Measurements from ENCODE around the gene LINC00237.

The LINC00237 gene

GRCh38 chr20:21136015-21136732, 30.0 kb upstream of the LINC00237 start:
- H3K27me3 ChIP-seq (ENCODE audit: low read depth, low read length), result no peaks in the 10 kb centered on the region
- no peaks in the 10 kb centered on the region for H3K79me2 ChIP-seq (ENCODE audit: low read length)
- H3K27ac ChIP-seq (ENCODE audit: low read length), result no peak overlapping the region
- H4K20me1 ChIP-seq (ENCODE audit: insufficient read depth, low read length), result no peaks in the 10 kb centered on the region
- no peak overlapping the region for H3K4me2 ChIP-seq (ENCODE audit: low read length)
- H3K4me1 ChIP-seq (ENCODE audit: low read length), result no peaks in the 10 kb centered on the region
- H3K4me3 ChIP-seq (ENCODE audit: low read length), result no peak overlapping the region
- TF ChIP-seq CTCF (IDR thresholded peaks at IDR 0.05; ENCODE audit: low read depth, low read length) (no peak), EZH2phosphoT487 (IDR thresholded peaks at IDR 0.05; ENCODE audit: low read depth) (no peak)
- H2AFZ ChIP-seq (ENCODE audit: low read depth, low read length), result no peak overlapping the region
- H3K9me3 ChIP-seq (ENCODE audit: insufficient read depth, low read length), result no peaks in the 10 kb centered on the region
- H3K9ac ChIP-seq (ENCODE audit: low read length), result no peak overlapping the region
- H3K36me3 ChIP-seq (replicated peaks; ENCODE audit: low read depth, low read length), result no peaks in the 10 kb centered on the region

GRCh38 chr20:21134883-21135493, 28.8 kb upstream of the LINC00237 start:
- Histone ChIP-seq H3K9me3 (ENCODE audit: insufficient read depth, low read length) (no peaks in the 10 kb centered on the region), H2AFZ (ENCODE audit: low read depth, low read length) (no peak overlapping the region), H3K4me2 (ENCODE audit: low read length) (no peak overlapping the region), H4K20me1 (ENCODE audit: insufficient read depth, low read length) (no peaks in the 10 kb centered on the region), H3K4me1 (ENCODE audit: low read length) (no peaks in the 10 kb centered on the region), H3K4me3 (ENCODE audit: low read length) (no peak overlapping the region), H3K79me2 (ENCODE audit: low read length) (no peaks in the 10 kb centered on the region), H3K27me3 (ENCODE audit: low read depth, low read length) (no peaks in the 10 kb centered on the region), H3K36me3 (replicated peaks; ENCODE audit: low read depth, low read length) (no peaks in the 10 kb centered on the region), H3K27ac (ENCODE audit: low read length) (no peak overlapping the region), H3K9ac (ENCODE audit: low read length) (no peak overlapping the region)
- TF ChIP-seq EZH2phosphoT487 (IDR thresholded peaks at IDR 0.05; ENCODE audit: low read depth), result no peak
- no peak for TF ChIP-seq CTCF (IDR thresholded peaks at IDR 0.05; ENCODE audit: low read depth, low read length)

GRCh38 chr20:21133917-21134622, 27.9 kb upstream of the LINC00237 start:
- H3K27me3 ChIP-seq (ENCODE audit: low read depth, low read length), result no peaks in the 10 kb centered on the region
- no peak for TF ChIP-seq EZH2phosphoT487 (IDR thresholded peaks at IDR 0.05; ENCODE audit: low read depth)
- TF ChIP-seq CTCF (IDR thresholded peaks at IDR 0.05; ENCODE audit: low read depth, low read length), result no peak
- no peaks in the 10 kb centered on the region for H4K20me1 ChIP-seq (ENCODE audit: insufficient read depth, low read length)
- H3K27ac ChIP-seq (ENCODE audit: low read length), result no peak overlapping the region
- no peak overlapping the region for H3K9ac ChIP-seq (ENCODE audit: low read length)
- no peaks in the 10 kb centered on the region for H3K4me1 ChIP-seq (ENCODE audit: low read length)
- no peak overlapping the region for H3K4me2 ChIP-seq (ENCODE audit: low read length)
- H3K9me3 ChIP-seq (ENCODE audit: insufficient read depth, low read length), result no peaks in the 10 kb centered on the region
- H3K4me3 ChIP-seq (ENCODE audit: low read length), result no peak overlapping the region
- H3K36me3 ChIP-seq (replicated peaks; ENCODE audit: low read depth, low read length), result no peaks in the 10 kb centered on the region
- no peaks in the 10 kb centered on the region for H3K79me2 ChIP-seq (ENCODE audit: low read length)
- no peak overlapping the region for H2AFZ ChIP-seq (ENCODE audit: low read depth, low read length)

- Histone ChIP-seq H3K9me3 (ENCODE audit: insufficient read depth, low read length) (no peaks in the 10 kb centered on the region), H3K4me2 (ENCODE audit: low read length) (no peak overlapping the region), H3K27me3 (ENCODE audit: low read depth, low read length) (no peaks in the 10 kb centered on the region), H3K4me1 (ENCODE audit: low read length) (no peaks in the 10 kb centered on the region), H3K27ac (ENCODE audit: low read length) (no peak overlapping the region), H3K36me3 (replicated peaks; ENCODE audit: low read depth, low read length) (no peaks in the 10 kb centered on the region), H2AFZ (ENCODE audit: low read depth, low read length) (no peak overlapping the region), H3K4me3 (ENCODE audit: low read length) (no peak overlapping the region), H4K20me1 (ENCODE audit: insufficient read depth, low read length) (no peaks in the 10 kb centered on the region), H3K9ac (ENCODE audit: low read length) (no peak overlapping the region), H3K79me2 (ENCODE audit: low read length) (no peaks in the 10 kb centered on the region)
- no peak for TF ChIP-seq CTCF (IDR thresholded peaks at IDR 0.05; ENCODE audit: low read depth, low read length)
- TF ChIP-seq EZH2phosphoT487 (IDR thresholded peaks at IDR 0.05; ENCODE audit: low read depth), result no peak
These were observed 27.2 kb upstream of the LINC00237 start for GRCh38 chr20:21133404-21133803.

Measured in OCI-LY3 (cell line).